GM12801 (cell line): ENCODE results near the gene HSD3B7.

Experiments
- TF ChIP-seq, protein P1 (sequence below): IDR thresholded peaks from one replicate; pipeline ENCODE4 v1.5.1; 2011; ENCODE audit warnings: control low read depth; ENCODE audit not compliant: insufficient read length; ENCODE audit errors: extremely low read depth

Gene HSD3B7

DNA sequence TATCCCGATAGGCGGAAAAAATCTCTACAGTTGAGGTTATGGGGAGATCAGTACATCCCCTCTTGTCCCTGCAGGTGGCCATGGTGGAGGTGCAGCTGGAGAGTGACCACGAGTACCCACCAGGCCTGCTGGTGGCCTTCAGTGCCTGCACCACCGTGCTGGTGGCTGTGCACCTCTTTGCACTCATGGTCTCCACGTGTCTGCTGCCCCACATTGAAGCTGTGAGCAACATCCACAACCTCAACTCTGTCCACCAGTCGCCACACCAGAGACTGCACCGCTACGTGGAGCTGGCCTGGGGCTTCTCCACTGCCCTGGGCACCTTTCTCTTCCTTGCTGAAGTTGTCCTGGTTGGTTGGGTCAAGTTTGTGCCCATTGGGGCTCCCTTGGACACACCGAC lies 31.9 kb upstream of the HSD3B7 start:
- TF ChIP-seq, protein P1, sequence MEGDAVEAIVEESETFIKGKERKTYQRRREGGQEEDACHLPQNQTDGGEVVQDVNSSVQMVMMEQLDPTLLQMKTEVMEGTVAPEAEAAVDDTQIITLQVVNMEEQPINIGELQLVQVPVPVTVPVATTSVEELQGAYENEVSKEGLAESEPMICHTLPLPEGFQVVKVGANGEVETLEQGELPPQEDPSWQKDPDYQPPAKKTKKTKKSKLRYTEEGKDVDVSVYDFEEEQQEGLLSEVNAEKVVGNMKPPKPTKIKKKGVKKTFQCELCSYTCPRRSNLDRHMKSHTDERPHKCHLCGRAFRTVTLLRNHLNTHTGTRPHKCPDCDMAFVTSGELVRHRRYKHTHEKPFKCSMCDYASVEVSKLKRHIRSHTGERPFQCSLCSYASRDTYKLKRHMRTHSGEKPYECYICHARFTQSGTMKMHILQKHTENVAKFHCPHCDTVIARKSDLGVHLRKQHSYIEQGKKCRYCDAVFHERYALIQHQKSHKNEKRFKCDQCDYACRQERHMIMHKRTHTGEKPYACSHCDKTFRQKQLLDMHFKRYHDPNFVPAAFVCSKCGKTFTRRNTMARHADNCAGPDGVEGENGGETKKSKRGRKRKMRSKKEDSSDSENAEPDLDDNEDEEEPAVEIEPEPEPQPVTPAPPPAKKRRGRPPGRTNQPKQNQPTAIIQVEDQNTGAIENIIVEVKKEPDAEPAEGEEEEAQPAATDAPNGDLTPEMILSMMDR = no peak

DNA sequence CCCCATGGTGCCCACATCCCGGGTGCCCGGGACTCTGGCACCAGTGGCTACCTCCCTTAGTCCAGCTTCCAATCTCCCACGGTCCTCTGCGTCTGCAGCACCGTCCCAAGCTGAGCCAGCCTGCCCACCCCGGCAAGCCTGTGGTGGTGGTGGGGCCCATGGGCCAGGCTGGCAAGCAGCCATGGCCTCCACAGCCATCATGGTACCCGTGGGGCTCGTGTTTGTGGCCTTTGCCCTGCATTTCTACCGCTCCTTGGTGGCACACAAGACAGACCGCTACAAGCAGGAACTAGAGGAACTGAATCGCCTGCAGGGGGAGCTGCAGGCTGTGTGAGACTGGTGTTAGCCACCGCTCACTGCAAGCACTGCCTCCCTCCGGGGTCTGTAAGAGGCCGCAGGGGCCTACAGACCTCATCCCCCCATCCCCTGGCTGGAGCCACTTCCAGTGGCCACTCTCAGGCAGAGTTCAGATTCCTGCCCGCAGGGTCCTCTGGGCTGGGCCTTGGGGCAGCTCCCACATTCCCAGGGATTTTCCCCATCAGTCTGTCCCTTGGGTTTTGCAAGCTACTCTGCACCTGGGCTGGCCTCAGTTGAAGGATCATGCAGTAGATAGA lies 31.4 kb upstream of the HSD3B7 start:
- TF ChIP-seq, protein P1 = no peak

DNA sequence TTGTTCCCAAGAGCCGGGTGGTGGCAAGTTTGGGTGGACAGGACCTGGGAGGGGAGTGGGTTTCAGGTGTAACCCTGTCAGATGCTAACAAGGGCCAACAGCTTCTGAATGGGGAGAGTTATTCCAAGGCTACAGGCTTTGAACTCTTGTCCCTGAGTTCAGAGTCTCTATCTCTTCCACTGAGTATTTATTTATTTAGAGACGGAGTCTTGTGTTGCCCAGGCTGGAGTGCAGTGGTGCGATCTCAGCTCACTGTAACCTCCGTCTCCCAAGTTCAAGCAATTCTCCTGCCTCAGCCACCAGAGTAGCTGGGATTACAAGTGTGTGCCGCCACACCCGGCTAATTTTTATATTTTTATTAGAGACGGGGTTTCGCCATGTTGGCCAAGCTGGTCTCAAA lies 30.0 kb upstream of the HSD3B7 start:
- TF ChIP-seq, protein P1 = no peak

DNA sequence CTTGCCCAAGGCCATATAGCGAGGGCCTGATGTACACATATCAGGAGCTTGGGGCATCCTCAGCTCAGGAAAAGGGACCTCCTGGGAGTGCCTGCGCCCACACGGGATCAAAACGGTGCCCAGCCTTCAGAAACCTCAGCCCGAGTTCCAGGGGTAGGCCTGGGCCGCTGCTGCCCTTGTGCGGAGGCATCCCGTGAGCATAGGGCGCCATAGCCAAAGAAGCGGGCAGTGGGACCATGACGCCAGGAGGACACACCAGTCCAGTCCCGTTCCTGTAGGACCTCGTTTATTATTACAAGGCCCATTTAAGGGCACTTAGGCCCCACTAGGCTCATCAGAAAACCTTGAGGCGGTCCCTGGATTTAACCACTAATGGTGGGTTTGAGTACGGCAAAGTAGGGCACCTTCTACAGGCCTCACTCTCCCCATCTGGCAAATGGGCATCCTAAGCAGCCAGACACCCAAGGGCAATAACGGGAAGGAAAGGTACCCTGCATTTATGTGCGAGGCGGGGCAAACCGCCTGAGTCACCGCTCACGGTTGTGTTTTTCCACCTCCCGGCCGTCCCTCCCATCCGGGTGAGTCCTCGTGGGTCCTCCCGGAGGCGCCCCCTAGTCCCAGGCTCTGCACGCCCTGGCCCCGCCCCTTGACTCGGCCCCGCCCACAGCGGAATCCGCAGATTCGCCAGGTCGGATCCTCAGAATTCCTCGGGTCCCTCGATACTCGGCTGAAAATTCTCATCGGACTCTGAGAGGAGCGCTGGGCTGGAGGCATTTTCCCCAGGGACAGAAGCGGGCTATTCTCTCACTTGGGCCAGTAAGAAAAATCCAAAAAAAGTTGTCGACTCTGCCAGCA lies 28.2 kb upstream of the HSD3B7 start:
- TF ChIP-seq, protein P1 = no peak

DNA sequence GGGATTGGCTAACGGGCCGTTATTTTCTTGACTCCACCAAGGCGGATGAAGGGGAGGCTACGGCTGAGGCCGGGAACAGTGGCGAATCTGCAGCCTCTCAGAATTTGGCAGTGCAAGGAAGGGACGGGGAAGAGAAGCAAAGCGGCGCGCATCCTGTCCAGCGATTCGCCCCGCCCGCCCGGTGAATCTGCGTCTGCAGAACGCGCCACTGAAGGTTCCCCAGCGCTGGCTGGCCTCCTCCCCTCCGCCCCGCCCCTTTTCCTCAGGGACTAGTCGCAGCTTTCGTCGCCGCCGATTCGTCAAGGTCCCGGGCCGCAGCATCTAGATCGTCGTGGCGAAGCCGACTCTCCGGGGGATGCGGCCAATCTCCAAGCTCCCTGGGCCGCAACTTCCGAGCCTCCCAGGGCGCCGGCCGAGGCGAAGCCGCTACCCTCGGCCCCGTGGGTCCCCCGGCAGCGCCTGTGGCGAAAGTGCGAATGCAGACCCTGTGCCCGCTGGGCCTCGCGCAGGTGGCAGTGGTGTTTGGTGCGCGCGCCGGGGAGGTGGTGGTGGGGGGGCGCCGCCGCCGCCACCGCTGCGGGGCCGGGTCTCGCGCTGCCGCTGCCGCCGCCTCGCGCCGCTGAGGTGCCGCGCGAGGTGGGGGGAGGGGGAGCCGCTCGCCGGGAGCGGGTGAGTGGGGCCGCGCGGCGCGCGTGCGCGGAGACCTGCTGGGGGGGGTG lies 27.4 kb upstream of the HSD3B7 start, which contains the start of gene SETD1A:
Gene SETD1A (plus strand): TSS at position 299 of the 719 bp plus-strand sequence. CDS start 978 bp downstream, outside the sequence.
- TF ChIP-seq, protein P1 = no peak

DNA sequence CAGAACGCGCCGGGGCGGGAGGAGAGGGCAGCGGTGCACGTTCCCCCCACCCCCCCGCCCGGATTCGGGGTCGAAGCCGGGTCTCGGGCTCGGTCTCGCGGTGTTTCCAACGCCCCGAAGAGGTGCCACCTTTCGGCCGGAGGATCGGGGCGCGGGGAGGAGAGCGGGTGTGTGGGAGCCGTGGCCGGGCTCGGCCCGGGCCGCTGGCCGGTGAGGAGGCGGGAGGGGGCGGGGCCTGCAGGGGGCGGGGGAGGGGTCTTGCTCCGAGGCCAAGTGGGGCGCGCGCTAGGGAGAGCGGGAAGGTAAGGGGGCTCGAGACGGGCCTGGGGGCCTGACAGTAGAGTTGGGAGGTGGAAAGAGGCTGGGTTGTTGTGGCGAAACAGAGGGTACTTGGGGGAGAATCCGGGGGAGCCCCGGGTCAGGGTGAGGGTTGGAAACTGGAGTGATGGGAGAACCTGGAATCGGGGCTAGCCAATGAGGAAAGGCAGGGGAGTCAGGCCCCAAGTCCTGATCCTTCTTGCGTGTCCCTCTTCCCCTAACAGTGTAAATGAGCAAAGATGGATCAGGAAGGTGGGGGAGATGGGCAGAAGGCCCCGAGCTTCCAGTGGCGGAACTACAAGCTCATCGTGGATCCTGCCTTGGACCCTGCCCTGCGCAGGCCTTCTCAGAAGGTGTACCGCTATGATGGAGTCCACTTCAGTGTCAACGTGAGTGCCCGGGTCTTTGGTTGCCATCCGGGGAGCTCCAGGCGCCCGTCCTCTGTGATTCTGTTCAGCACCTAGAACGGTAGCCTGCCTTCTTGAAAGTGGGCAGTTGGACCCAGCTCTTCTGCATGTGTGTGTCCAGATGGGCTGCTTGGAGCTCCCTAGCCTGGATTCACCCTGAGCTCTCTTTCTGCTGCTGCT lies 26.6 kb upstream of the HSD3B7 start:
- TF ChIP-seq, protein P1 = no peak
